Activated CD4-positive, alpha-beta T cell treated with anti-CD3 and anti-CD28 coated beads for 36 hours (primary cell): ENCODE measurements around the gene PITPNM2. TPM values are rescaled to one million over a fixed set of nuclear protein-coding genes. Genes with fewer than 3 reads are reported as not detected.

Experiments used
- ATAC-seq: fragments of 200-7000 bp; cut with Tn5 transposase; one replicate; pipeline ENCODE4 v1.10.0; 2021; ENCODE audit warnings: mild to moderate bottlenecking, moderate library complexity
- CTCF ChIA-PET: fragments of 350-600 bp; sonication (Branson Sonifier 250); formaldehyde crosslinking; loops from one replicate; lab custom pipeline; 2021; ENCODE audit warnings: antibody characterized with exemption; lab: Charles Lee
- POLR2A ChIA-PET: fragments of 350-600 bp; sonication (Branson Sonifier 250); formaldehyde crosslinking; loops from one replicate; lab custom pipeline; 2021; ENCODE audit warnings: antibody characterized with exemption, inconsistent platforms; lab: Charles Lee
- DNase-seq: peaks from one replicate; pipeline ENCODE4 v3.0.0-alpha.2; 2020
- H3K27ac Mint-ChIP-seq: one replicate; pipeline ENCODE4 v1.8.0; 2021; ENCODE audit warnings: mixed read lengths
- H3K27me3 Mint-ChIP-seq: one replicate; pipeline ENCODE4 v1.8.0; 2021; ENCODE audit warnings: mixed read lengths
- H3K36me3 Mint-ChIP-seq: one replicate; pipeline ENCODE4 v1.8.0; 2021; ENCODE audit warnings: low read depth, mixed read lengths
- H3K4me1 Mint-ChIP-seq: one replicate; pipeline ENCODE4 v1.8.0; 2021; ENCODE audit warnings: mixed read lengths
- H3K4me3 Mint-ChIP-seq: one replicate; pipeline ENCODE4 v1.8.0; 2021; ENCODE audit warnings: mild to moderate bottlenecking, moderate library complexity, mixed read lengths
- H3K9me3 Mint-ChIP-seq: one replicate; pipeline ENCODE4 v1.8.0; 2021; ENCODE audit warnings: low read depth, mixed read lengths
- intact Hi-C, 2 experiments: fragments of 100-400 bp; cut with DNase I in 1 of 2; cut with micrococcal nuclease in 1 of 2; formaldehyde crosslinking; loops; one replicate each; pipeline versions ENCODE4 v1.14.2 to v1.15.1; 2022 to 2024; cut with DNase I, micrococcal nuclease
- total RNA-seq, 2 experiments: library from RNA; stranded (reverse); gene quantifications; one replicate each; pipeline ENCODE4 v1.2.3, GENCODE V29; 2021

The PITPNM2 gene
- total RNA-seq, 2 experiments from 2014 or later: 8.3 to 9.5 TPM

- H3K27ac Mint-ChIP-seq: no peak overlapping the region
- H3K9me3 Mint-ChIP-seq: no peaks in the 10 kb centered on the region
- DNase-seq: no peak
- intact Hi-C loops: no loop called here
- POLR2A ChIA-PET: no interaction called here
- H3K4me3 Mint-ChIP-seq: no peak overlapping the region
- H3K27me3 Mint-ChIP-seq: no peaks in the 10 kb centered on the region
- peaks cover 3% of the 10 kb centered on the region for H3K36me3 Mint-ChIP-seq
- CTCF ChIA-PET: interaction anchor here (1.0 kb wide), 1 partner anchor 9 kb away, joined by 3 read pairs; no protein-coding TSS in a partner anchor
- H3K4me1 Mint-ChIP-seq: peaks cover 34% of the 10 kb centered on the region
- no peak for ATAC-seq
Observed at GRCh38 chr12:123133701-123134100, 17.2 kb downstream of the PITPNM2 start.

DNA sequence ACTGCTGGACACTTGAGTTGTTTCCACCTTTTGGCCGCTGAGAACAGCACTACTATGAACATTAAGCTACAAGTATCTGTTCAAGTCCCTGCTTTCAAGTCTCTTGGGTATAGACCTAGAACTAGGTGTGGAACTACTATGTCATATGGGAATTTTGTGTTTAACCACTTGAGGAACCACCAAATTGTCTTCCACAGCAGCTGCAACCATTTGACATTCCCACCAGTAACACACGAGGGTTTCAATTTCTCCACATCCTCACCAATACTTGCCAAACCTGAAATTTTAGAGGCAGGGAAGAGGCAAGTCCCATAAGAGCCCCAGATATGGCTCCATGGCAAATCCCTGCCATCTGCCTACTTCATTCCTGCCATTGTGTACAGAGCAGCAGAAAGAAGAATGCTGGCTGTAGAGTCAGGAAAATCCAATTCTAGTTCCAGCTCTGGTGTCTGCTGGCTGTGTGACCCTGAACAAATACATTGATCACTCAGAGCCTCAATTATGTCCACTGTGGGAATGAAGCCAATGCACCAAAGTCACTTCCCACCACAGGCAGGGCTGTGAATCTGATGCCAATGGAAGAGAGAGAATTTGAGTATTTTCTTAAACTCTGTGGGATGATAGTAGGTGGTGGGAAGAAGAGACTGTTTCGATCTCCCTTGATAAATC is 17.8 kb downstream of the PITPNM2 start:
- peaks cover 3% of the 10 kb centered on the region for H3K36me3 Mint-ChIP-seq

DNA sequence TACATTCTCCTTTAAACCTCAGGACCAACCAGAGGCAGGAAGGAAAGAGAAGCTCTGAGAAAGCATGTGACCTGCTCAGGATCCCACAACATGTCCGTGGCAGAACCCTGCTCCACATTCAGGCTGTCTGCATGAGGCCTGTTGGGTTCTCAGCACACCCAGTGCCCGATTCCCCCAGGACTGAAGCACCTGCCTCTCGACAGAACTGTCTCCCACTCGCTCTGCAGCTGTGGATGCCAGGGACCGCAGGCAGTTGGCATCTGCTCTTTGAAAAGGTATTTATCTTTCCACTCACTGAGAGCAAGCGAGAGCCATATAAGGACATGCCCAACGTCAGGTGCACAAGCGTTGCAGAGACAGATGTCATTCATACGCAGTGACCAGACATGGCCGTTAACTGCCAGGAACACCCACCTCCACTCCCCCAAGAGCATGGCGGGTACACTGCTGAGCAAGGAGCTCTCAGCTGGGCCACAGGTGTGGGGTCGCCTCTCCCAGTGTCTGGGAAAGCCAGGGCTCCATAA is 18.9 kb downstream of the PITPNM2 start:
- H3K4me1 Mint-ChIP-seq: peaks cover 34% of the 10 kb centered on the region
- ATAC-seq (peak; percentile 88), DNase-seq (peak; percentile 55)
- intact Hi-C loops: no loop called here
- ChIA-PET POLR2A (no interaction called here), CTCF (interaction anchor here (0.6 to 1.7 kb wide), 4 partner anchors 9 to 103 kb away, joined by 3 to 4 read pairs (median 3); no protein-coding TSS in a partner anchor)
- no peaks in the 10 kb centered on the region for H3K27me3 Mint-ChIP-seq
- peak overlapping the region; percentile 29 for H3K4me3 Mint-ChIP-seq
- H3K27ac Mint-ChIP-seq: peak overlapping the region; percentile 84
- H3K36me3 Mint-ChIP-seq: peaks cover 3% of the 10 kb centered on the region
- H3K9me3 Mint-ChIP-seq: no peaks in the 10 kb centered on the region

More for the DNA sequence above, 17.8 kb downstream of the PITPNM2 start:
- H3K9me3 Mint-ChIP-seq: no peaks in the 10 kb centered on the region
- H3K27me3 Mint-ChIP-seq: no peaks in the 10 kb centered on the region
- H3K4me1 Mint-ChIP-seq: peaks cover 34% of the 10 kb centered on the region
- CTCF ChIA-PET: interaction anchor here (1.0 to 1.7 kb wide), 2 partner anchors 10 kb away, joined by 3 to 4 read pairs; no protein-coding TSS in a partner anchor
- intact Hi-C loops: no loop called here
- POLR2A ChIA-PET: no interaction called here
- ATAC-seq (no peak), DNase-seq (no peak)
- no peak overlapping the region for H3K27ac Mint-ChIP-seq
- H3K4me3 Mint-ChIP-seq: no peak overlapping the region

DNA sequence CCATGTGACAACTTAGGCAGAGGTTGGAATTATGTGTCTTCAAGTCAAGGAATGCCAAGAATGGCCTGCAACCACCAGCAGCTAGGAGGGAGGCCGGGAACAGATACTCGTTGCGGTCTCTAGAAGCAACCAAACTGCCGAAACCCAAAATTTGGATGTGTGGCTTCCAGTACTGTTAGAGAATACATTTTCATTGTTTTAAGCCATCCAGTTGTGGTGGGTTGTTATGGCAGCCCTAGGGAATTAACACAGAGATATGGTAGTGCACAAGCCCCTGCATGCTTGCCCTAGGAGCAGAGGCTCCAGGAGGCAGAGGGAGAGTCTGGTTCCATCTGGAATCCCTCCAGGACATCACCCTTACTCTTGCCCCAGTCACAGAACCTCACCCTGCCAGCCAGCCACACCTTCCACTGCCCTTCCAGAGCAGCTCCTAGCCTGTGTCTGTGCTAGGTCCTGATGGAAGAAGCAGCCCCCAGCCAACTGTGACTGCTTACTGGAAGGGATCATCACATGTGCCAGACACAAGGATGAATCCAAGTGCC is 19.5 kb downstream of the PITPNM2 start:
- H3K9me3 Mint-ChIP-seq: no peaks in the 10 kb centered on the region
- ChIA-PET CTCF (interaction anchor here (0.6 to 1.7 kb wide), 4 partner anchors 8 to 104 kb away, joined by 3 to 4 read pairs (median 3); no protein-coding TSS in a partner anchor), POLR2A (no interaction called here)
- peaks cover 3% of the 10 kb centered on the region for H3K36me3 Mint-ChIP-seq
- no peaks in the 10 kb centered on the region for H3K27me3 Mint-ChIP-seq
- peak overlapping the region; percentile 84 for H3K27ac Mint-ChIP-seq
- ATAC-seq (no peak), DNase-seq (no peak)
- H3K4me3 Mint-ChIP-seq: peak overlapping the region; percentile 29
- intact Hi-C loops: no loop called here
- peaks cover 39% of the 10 kb centered on the region for H3K4me1 Mint-ChIP-seq

DNA sequence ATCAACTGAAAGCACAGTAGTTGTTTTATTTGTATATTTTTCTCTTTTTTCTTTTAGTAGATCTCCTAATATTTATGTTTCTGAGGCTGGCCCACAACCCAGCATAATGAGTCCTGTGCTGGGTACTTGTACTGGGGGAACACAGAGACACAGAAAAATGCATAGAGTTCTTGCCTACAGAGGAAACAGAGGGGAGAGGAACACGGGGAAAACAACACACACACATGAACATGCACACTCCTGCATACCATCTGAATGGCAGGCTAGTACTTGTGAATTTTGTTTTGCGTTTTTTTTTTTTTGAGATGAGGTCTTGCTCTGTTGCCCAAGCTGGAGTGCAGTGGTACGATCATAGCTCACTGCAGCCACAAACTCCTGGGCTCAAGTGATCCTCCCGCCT is 21.3 kb downstream of the PITPNM2 start:
- no peaks in the 10 kb centered on the region for H3K9me3 Mint-ChIP-seq
- no peak overlapping the region for H3K4me3 Mint-ChIP-seq
- ChIA-PET POLR2A (interaction anchor here (0.6 kb wide), 1 partner anchor 85 kb away, joined by 4 read pairs; no protein-coding TSS in a partner anchor), CTCF (interaction anchor here (1.4 kb wide), 1 partner anchor 15 kb away, joined by 3 read pairs; no protein-coding TSS in a partner anchor)
- H3K36me3 Mint-ChIP-seq: no peaks in the 10 kb centered on the region
- intact Hi-C loops: no loop called here
- no peaks in the 10 kb centered on the region for H3K27me3 Mint-ChIP-seq
- ATAC-seq (no peak), DNase-seq (no peak)
- no peak overlapping the region for H3K27ac Mint-ChIP-seq
- H3K4me1 Mint-ChIP-seq: peaks cover 40% of the 10 kb centered on the region

- Mint-ChIP-seq H3K27ac (no peak overlapping the region), H3K9me3 (no peaks in the 10 kb centered on the region), H3K4me3 (no peak overlapping the region), H3K4me1 (peaks cover 40% of the 10 kb centered on the region), H3K27me3 (no peaks in the 10 kb centered on the region), H3K36me3 (peaks cover 3% of the 10 kb centered on the region)
- intact Hi-C loops: no loop called here
- POLR2A ChIA-PET: interaction anchor here (0.6 kb wide), 1 partner anchor 71 kb away, joined by 3 read pairs; no protein-coding TSS in a partner anchor
- CTCF ChIA-PET: interaction anchor here (0.6 to 1.1 kb wide), 3 partner anchors 57 to 717 kb away, joined by 3 to 5 read pairs (median 3); no protein-coding TSS in a partner anchor
- ATAC-seq (no peak), DNase-seq (no peak)
Observed at GRCh38 chr12:123127182-123127495, 23.8 kb downstream of the PITPNM2 start.

GRCh38 chr12:123126294-123127181 is 24.4 kb downstream of the PITPNM2 start:
- H3K4me1 Mint-ChIP-seq: peaks cover 40% of the 10 kb centered on the region
- peak overlapping the region; percentile 0 for H3K27ac Mint-ChIP-seq
- H3K27me3 Mint-ChIP-seq: no peaks in the 10 kb centered on the region
- intact Hi-C loops: loop anchor here in 1 of 2 experiments (1.0 kb wide), 1 partner anchor 44 kb away; no protein-coding TSS in a partner anchor
- DNase-seq: no peak
- ChIA-PET CTCF (interaction anchor here (0.6 to 1.1 kb wide), 3 partner anchors 57 to 716 kb away, joined by 3 to 5 read pairs (median 3); no protein-coding TSS in a partner anchor), POLR2A (interaction anchor here (0.6 kb wide), 1 partner anchor 71 kb away, joined by 3 read pairs; no protein-coding TSS in a partner anchor)
- peaks cover 3% of the 10 kb centered on the region for H3K36me3 Mint-ChIP-seq
- H3K4me3 Mint-ChIP-seq: no peak overlapping the region
- H3K9me3 Mint-ChIP-seq: no peaks in the 10 kb centered on the region
- ATAC-seq: peak; percentile 31

- intact Hi-C loops: loop anchor here in 1 of 2 experiments (5.0 kb wide), 1 partner anchor 45 kb away; no protein-coding TSS in a partner anchor
- CTCF ChIA-PET: interaction anchor here (0.6 to 1.4 kb wide), 4 partner anchors 9 to 228 kb away, joined by 3 to 4 read pairs (median 4); no protein-coding TSS in a partner anchor
- Mint-ChIP-seq H3K27ac (peak overlapping the region; percentile 66), H3K4me3 (peak overlapping the region; percentile 15), H3K4me1 (peaks cover 61% of the 10 kb centered on the region), H3K9me3 (no peaks in the 10 kb centered on the region), H3K36me3 (peaks cover 3% of the 10 kb centered on the region), H3K27me3 (no peaks in the 10 kb centered on the region)
- no peak for ATAC-seq
- DNase-seq: no peak
- POLR2A ChIA-PET: no interaction called here
Observed at GRCh38 chr12:123122626-123123025, 28.3 kb downstream of the PITPNM2 start.

GRCh38 chr12:123121670-123122069 is 29.2 kb downstream of the PITPNM2 start:
- Mint-ChIP-seq H3K9me3 (no peaks in the 10 kb centered on the region), H3K27me3 (no peaks in the 10 kb centered on the region), H3K4me1 (peaks cover 60% of the 10 kb centered on the region), H3K36me3 (peaks cover 3% of the 10 kb centered on the region), H3K27ac (peak overlapping the region; percentile 23), H3K4me3 (no peak overlapping the region)
- intact Hi-C loops: loop anchor here in 1 of 2 experiments (2.0 to 5.0 kb wide), 2 partner anchors 29 to 44 kb away; partner anchors contain the start of gene PITPNM2
- ATAC-seq (no peak), DNase-seq (no peak)
- CTCF ChIA-PET: interaction anchor here (1.2 kb wide), 1 partner anchor 10 kb away, joined by 3 read pairs; no protein-coding TSS in a partner anchor
- POLR2A ChIA-PET: interaction anchor here (0.6 kb wide), 1 partner anchor 32 kb away, joined by 8 read pairs; no protein-coding TSS in a partner anchor

DNA sequence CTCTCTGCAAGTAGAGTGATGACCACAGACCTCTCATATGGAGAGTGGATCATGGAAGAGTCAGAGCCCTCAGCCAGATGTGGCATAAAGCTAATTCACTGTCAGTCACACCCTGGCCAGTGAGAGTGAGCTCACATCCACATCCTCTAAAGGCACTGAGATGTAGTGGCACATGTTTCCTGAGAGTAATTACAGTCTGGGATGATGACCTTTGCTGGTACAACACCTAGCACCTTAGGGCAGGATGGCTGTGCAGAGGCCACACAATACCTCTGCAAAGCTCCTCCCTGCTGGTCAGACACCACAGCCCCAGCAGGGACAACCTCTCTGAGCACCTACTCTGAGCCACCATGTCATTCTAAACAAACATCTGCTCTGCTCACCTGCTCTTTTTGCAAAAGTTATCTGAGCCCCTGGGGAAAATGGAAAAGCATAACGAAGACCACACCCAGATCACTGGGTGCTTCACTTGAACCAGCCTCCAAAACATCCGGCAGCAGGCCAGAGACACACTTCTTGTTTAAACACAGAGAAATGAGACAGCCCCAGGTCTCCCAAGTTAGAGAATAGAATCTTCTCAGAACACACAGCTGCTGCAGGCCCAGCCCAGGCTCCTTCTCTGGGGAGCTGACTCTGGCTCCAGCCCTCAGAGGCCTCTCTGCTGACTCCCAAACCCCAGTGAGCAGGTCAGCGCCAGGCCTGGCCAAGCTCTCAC is 30.3 kb downstream of the PITPNM2 start:
- Mint-ChIP-seq H3K27ac (peak overlapping the region; percentile 85), H3K36me3 (peaks cover 3% of the 10 kb centered on the region), H3K9me3 (no peaks in the 10 kb centered on the region), H3K27me3 (no peaks in the 10 kb centered on the region), H3K4me3 (no peak overlapping the region), H3K4me1 (peaks cover 63% of the 10 kb centered on the region)
- ATAC-seq (peak; percentile 85), DNase-seq (peak; percentile 62)
- intact Hi-C loops: loop anchor here (1.0 to 5.0 kb wide), 4 partner anchors 30 to 140 kb away; partner anchors contain the start of genes ARL6IP4 (in 1 of the 2) and PITPNM2 (in 1 of the 2)
- ChIA-PET CTCF (interaction anchor here (0.8 to 1.3 kb wide), 4 partner anchors 11 to 84 kb away, joined by 3 to 4 read pairs (median 4); no protein-coding TSS in a partner anchor), POLR2A (interaction anchor here (0.6 to 1.3 kb wide), 7 partner anchors 14 to 718 kb away, joined by 3 to 8 read pairs (median 3); no protein-coding TSS in a partner anchor)
